Stomach smooth muscle (tissue), 2 donors: Measurements from ENCODE around the gene TM4SF18.

ENCODE experiments used
- H3K27ac ChIP-seq: one replicate; pipeline ENCODE4 v1.7.0; 2013; ENCODE audit warnings: mild to moderate bottlenecking, low read length, inconsistent platforms
- H3K27me3 ChIP-seq, 2 donors: one replicate each; pipeline ENCODE4 v1.7.0; 2013; ENCODE audit warnings: low read length in 2 of 2; ENCODE audit not compliant: insufficient read depth in 2 of 2, control insufficient read depth in 1 of 2
- H3K36me3 ChIP-seq, 2 donors: one replicate each; pipeline ENCODE4 v1.7.0; 2013; ENCODE audit warnings: low read length in 2 of 2; ENCODE audit not compliant: control insufficient read depth in 2 of 2, insufficient read depth in 2 of 2
- H3K4me1 ChIP-seq: one replicate; pipeline ENCODE4 v1.7.0; 2013; ENCODE audit warnings: low read length; ENCODE audit not compliant: control insufficient read depth, insufficient read depth
- H3K4me3 ChIP-seq, 2 donors: one replicate each; pipeline ENCODE4 v1.7.0; 2013; ENCODE audit warnings: low read length in 2 of 2
- H3K9ac ChIP-seq, 2 donors: one replicate each; pipeline ENCODE4 v1.7.0; 2013; ENCODE audit warnings: low read length in 2 of 2, mild to moderate bottlenecking in 1 of 2
- H3K9me3 ChIP-seq, 2 donors: one replicate each; pipeline ENCODE4 v1.7.0; 2013; ENCODE audit warnings: low read length in 2 of 2; ENCODE audit not compliant: control insufficient read depth in 2 of 2
- donor health status: healthy.
- donor health status: Pancreatic carcinoma.

TM4SF18 gene

DNA sequence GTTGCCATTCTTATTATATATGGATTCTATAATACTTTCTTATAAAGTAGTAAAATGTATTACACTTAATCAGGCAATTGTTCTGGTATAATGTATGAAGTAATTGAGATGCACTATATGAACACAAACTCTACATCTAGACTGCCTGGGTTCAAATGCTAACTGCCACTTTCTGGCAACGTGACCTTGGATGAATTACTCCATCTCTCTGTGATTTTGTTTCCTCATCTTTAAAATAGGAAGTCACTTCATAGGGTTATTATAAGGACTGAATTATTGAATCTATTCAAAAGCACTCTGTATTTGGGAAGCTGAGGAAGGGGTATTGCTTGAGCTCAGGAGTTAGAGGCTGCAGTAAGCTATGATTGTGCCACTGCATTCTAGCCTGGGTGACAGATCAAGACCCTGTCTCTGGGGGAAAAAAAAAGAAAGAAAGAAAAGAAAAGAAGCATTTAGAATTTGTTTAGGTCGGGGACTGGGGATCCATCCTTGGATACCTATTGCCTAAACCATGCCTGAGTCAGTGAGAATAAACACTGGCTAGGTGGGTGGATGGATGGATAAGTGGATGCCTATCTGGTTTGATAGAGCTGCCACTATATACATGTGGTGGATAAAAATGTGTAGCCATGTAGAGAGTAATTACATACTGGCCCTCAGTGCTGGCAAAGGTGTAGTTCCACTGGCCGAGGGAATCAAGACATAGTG, 41.5 kb upstream of the TM4SF18 start:
- Histone ChIP-seq H3K4me3 (peak overlapping the region in 1 of 2 donors; percentile 59), H3K4me1 (peaks cover 5% of the 10 kb centered on the region), H3K9me3 (no peaks in the 10 kb centered on the region), H3K27ac (no peak overlapping the region), H3K36me3 (no peaks in the 10 kb centered on the region), H3K9ac (no peak overlapping the region), H3K27me3 (no peaks in the 10 kb centered on the region)

GRCh38 chr3:149374391-149374790, 41.0 kb upstream of the TM4SF18 start:
- Histone ChIP-seq H3K36me3 (no peaks in the 10 kb centered on the region), H3K9ac (no peak overlapping the region), H3K27ac (no peak overlapping the region), H3K4me3 (no peak overlapping the region), H3K9me3 (no peaks in the 10 kb centered on the region), H3K27me3 (no peaks in the 10 kb centered on the region), H3K4me1 (peaks cover 5% of the 10 kb centered on the region)

DNA sequence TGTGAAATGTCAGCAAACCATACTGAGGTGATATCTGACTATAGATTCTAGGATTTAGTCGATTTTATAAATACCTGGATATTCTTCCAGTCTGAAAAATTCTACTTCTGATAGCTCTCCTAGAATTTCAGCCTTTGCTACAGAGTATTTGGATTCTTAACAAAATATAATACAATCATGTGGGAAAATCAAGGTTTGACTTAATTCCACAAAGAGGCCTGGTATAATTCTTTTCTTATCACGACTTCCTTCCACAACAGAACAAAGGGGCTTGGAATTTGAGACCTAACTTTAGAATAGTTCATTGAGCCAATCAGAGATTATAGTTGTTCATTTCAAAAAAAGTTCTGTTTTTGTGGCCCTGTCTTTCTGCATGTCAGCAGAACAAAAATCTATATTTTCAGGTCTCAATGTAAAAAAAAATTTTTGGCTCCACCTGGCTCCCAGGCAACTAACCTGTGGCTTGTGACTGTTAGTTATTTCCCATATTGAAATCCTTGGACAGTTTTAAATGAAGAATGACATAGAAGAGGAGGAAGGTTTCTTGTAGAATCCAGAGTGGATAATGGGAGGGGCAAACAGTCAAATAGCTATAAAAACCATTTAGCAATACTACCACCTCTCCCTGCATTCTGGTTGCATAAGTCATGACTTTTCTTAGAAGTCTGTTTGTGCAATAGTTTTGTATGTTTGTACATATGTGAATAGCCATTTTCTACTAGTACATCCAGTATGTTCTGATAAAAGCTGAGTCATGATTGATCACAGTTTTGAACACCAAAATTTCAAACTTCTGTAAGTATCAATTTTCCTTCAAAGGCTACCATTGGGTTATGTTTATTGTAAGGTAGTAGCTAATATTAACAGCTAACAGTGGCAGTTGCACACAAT, 40.0 kb upstream of the TM4SF18 start:
- H3K27me3 ChIP-seq: no peaks in the 10 kb centered on the region
- H3K27ac ChIP-seq: no peak overlapping the region
- H3K9me3 ChIP-seq: no peaks in the 10 kb centered on the region
- no peaks in the 10 kb centered on the region for H3K36me3 ChIP-seq
- H3K9ac ChIP-seq: no peak overlapping the region
- peaks cover 5% of the 10 kb centered on the region for H3K4me1 ChIP-seq
- no peak overlapping the region for H3K4me3 ChIP-seq

DNA sequence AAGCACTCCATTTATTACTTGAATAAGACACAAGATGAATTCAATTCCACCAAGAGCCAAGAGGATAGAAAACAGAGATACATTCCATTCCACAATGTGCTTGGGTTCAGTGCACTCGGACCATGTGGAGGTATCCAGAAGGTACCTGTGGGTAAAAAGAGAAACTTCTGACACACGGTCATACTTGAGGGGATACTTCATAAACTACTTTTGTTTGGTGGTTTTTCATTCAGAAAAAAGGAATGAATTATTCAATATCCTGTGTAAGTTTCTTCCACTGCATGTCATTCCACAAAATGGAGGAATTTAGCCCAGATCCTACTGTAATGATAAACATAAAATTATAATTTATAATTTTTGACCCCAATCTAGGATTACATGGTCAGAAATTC, 38.3 kb upstream of the TM4SF18 start:
- Histone ChIP-seq H3K9me3 (no peaks in the 10 kb centered on the region), H3K4me1 (no peaks in the 10 kb centered on the region), H3K9ac (no peak overlapping the region), H3K27ac (no peak overlapping the region), H3K4me3 (no peak overlapping the region), H3K27me3 (no peaks in the 10 kb centered on the region), H3K36me3 (no peaks in the 10 kb centered on the region)

GRCh38 chr3:149371001-149371722, 37.7 kb upstream of the TM4SF18 start:
- H3K9me3 ChIP-seq: no peaks in the 10 kb centered on the region
- H3K27me3 ChIP-seq: no peaks in the 10 kb centered on the region
- no peaks in the 10 kb centered on the region for H3K4me1 ChIP-seq
- no peaks in the 10 kb centered on the region for H3K36me3 ChIP-seq
- no peak overlapping the region for H3K9ac ChIP-seq
- H3K27ac ChIP-seq: no peak overlapping the region
- H3K4me3 ChIP-seq: no peak overlapping the region

GRCh38 chr3:149369991-149370866, 36.8 kb upstream of the TM4SF18 start:
- H3K36me3 ChIP-seq: no peaks in the 10 kb centered on the region
- no peak overlapping the region for H3K9ac ChIP-seq
- H3K27me3 ChIP-seq: no peaks in the 10 kb centered on the region
- H3K27ac ChIP-seq: peak overlapping the region; percentile 26
- H3K4me1 ChIP-seq: no peaks in the 10 kb centered on the region
- H3K9me3 ChIP-seq: no peaks in the 10 kb centered on the region
- H3K4me3 ChIP-seq: peak overlapping the region in 1 of 2 donors; percentile 3

GRCh38 chr3:149368674-149369497, 35.5 kb upstream of the TM4SF18 start:
- Histone ChIP-seq H3K27me3 (no peaks in the 10 kb centered on the region), H3K4me3 (no peak overlapping the region), H3K9ac (no peak overlapping the region), H3K9me3 (no peaks in the 10 kb centered on the region), H3K4me1 (no peaks in the 10 kb centered on the region), H3K36me3 (no peaks in the 10 kb centered on the region), H3K27ac (no peak overlapping the region)

GRCh38 chr3:149368201-149368673, 34.8 kb upstream of the TM4SF18 start:
- Histone ChIP-seq H3K36me3 (no peaks in the 10 kb centered on the region), H3K4me1 (no peaks in the 10 kb centered on the region), H3K9ac (no peak overlapping the region), H3K27me3 (no peaks in the 10 kb centered on the region), H3K9me3 (no peaks in the 10 kb centered on the region), H3K27ac (no peak overlapping the region), H3K4me3 (no peak overlapping the region)

GRCh38 chr3:149366941-149367840, 33.8 kb upstream of the TM4SF18 start:
- H3K4me3 ChIP-seq: no peak overlapping the region
- no peaks in the 10 kb centered on the region for H3K4me1 ChIP-seq
- no peak overlapping the region for H3K9ac ChIP-seq
- no peaks in the 10 kb centered on the region for H3K9me3 ChIP-seq
- no peaks in the 10 kb centered on the region for H3K27me3 ChIP-seq
- no peaks in the 10 kb centered on the region for H3K36me3 ChIP-seq
- H3K27ac ChIP-seq: no peak overlapping the region
